Measurements from ENCODE around the gene PTPRM.

The PTPRM gene

GRCh38 chr18:8040021-8040420 lies 472.9 kb downstream of the PTPRM start:
- Histone ChIP-seq H2AFZ (ENCODE audit: low read depth, low read length, severe bottlenecking) (no peak overlapping the region), H3K4me3 (ENCODE audit: insufficient read depth, low read length, poor library complexity, severe bottlenecking) (no peak overlapping the region), H3K79me2 (ENCODE audit: insufficient read depth, low read length) (no peaks in the 10 kb centered on the region), H3K9me3 (ENCODE audit: insufficient read depth, low read length) (no peaks in the 10 kb centered on the region), H3K4me2 (ENCODE audit: low read depth, low read length, poor library complexity, severe bottlenecking) (no peak overlapping the region), H4K20me1 (ENCODE audit: low read depth, low read length) (no peaks in the 10 kb centered on the region), H3F3A (ENCODE audit: insufficient read depth) (no peaks in the 10 kb centered on the region), H3K27ac (ENCODE audit: low read depth, low read length) (no peak overlapping the region), H3K9me2 (replicated peaks; ENCODE audit: insufficient read depth, low read length) (no peaks in the 10 kb centered on the region), H3K36me3 (ENCODE audit: low read length) (no peaks in the 10 kb centered on the region), H3K9ac (ENCODE audit: low read length) (no peak overlapping the region), H3K27me3 (ENCODE audit: low read length) (no peaks in the 10 kb centered on the region)
- TF ChIP-seq CTCF (IDR thresholded peaks at IDR 0.05; ENCODE audit: insufficient read depth, low read length, poor library complexity, severe bottlenecking) (no peak), EZH2phosphoT487 (conservative IDR thresholded peaks at IDR 0.05; ENCODE audit: low read length) (no peak)

GRCh38 chr18:8041526-8042111 lies 474.5 kb downstream of the PTPRM start:
- H3K4me2 ChIP-seq (ENCODE audit: low read depth, low read length, poor library complexity, severe bottlenecking), result no peak overlapping the region
- H3K27me3 ChIP-seq (ENCODE audit: low read length), result no peaks in the 10 kb centered on the region
- no peaks in the 10 kb centered on the region for H4K20me1 ChIP-seq (ENCODE audit: low read depth, low read length)
- H3K9ac ChIP-seq (ENCODE audit: low read length), result no peak overlapping the region
- no peaks in the 10 kb centered on the region for H3K9me3 ChIP-seq (ENCODE audit: insufficient read depth, low read length)
- H3K9me2 ChIP-seq (replicated peaks; ENCODE audit: insufficient read depth, low read length), result no peaks in the 10 kb centered on the region
- no peak overlapping the region for H3K4me3 ChIP-seq (ENCODE audit: insufficient read depth, low read length, poor library complexity, severe bottlenecking)
- TF ChIP-seq EZH2phosphoT487 (conservative IDR thresholded peaks at IDR 0.05; ENCODE audit: low read length) (no peak), CTCF (IDR thresholded peaks at IDR 0.05; ENCODE audit: insufficient read depth, low read length, poor library complexity, severe bottlenecking) (no peak)
- no peak overlapping the region for H2AFZ ChIP-seq (ENCODE audit: low read depth, low read length, severe bottlenecking)
- H3F3A ChIP-seq (ENCODE audit: insufficient read depth), result no peaks in the 10 kb centered on the region
- H3K36me3 ChIP-seq (ENCODE audit: low read length), result no peaks in the 10 kb centered on the region
- H3K27ac ChIP-seq (ENCODE audit: low read depth, low read length), result no peak overlapping the region
- no peaks in the 10 kb centered on the region for H3K79me2 ChIP-seq (ENCODE audit: insufficient read depth, low read length)

GRCh38 chr18:8044004-8044403 lies 476.9 kb downstream of the PTPRM start:
- Histone ChIP-seq H3K9me2 (replicated peaks; ENCODE audit: insufficient read depth, low read length) (no peaks in the 10 kb centered on the region), H4K20me1 (ENCODE audit: low read depth, low read length) (no peaks in the 10 kb centered on the region), H3K79me2 (ENCODE audit: insufficient read depth, low read length) (no peaks in the 10 kb centered on the region), H2AFZ (ENCODE audit: low read depth, low read length, severe bottlenecking) (no peak overlapping the region), H3K4me2 (ENCODE audit: low read depth, low read length, poor library complexity, severe bottlenecking) (no peak overlapping the region), H3K27ac (ENCODE audit: low read depth, low read length) (no peak overlapping the region), H3K36me3 (ENCODE audit: low read length) (no peaks in the 10 kb centered on the region), H3K9me3 (ENCODE audit: insufficient read depth, low read length) (no peaks in the 10 kb centered on the region), H3F3A (ENCODE audit: insufficient read depth) (no peaks in the 10 kb centered on the region), H3K9ac (ENCODE audit: low read length) (no peak overlapping the region), H3K27me3 (ENCODE audit: low read length) (no peaks in the 10 kb centered on the region), H3K4me3 (ENCODE audit: insufficient read depth, low read length, poor library complexity, severe bottlenecking) (no peak overlapping the region)
- TF ChIP-seq EZH2phosphoT487 (conservative IDR thresholded peaks at IDR 0.05; ENCODE audit: low read length), result no peak
- TF ChIP-seq CTCF (IDR thresholded peaks at IDR 0.05; ENCODE audit: insufficient read depth, low read length, poor library complexity, severe bottlenecking), result no peak

Data from SU-DHL-6 (cell line).